ENCODE results near the gene LRRC75A.
"Not testable (repeated sequence)": the region's sequence is repeated elsewhere in the genome, so short reads cannot be mapped to it uniquely, and the experiment has no call there.

LRRC75A gene

GRCh38 chr17:16446338-16446983 is 45.5 kb downstream of the LRRC75A start:
- no peak for DNase-seq (ENCODE audit: insufficient read length, low spot score)
- no peak for TF ChIP-seq POLR2A (IDR thresholded peaks at IDR 0.05; ENCODE audit: low read depth, low read length)

GRCh38 chr17:16444258-16444886 is 47.6 kb downstream of the LRRC75A start:
- FAIRE-seq = no peak
- no peak for TF ChIP-seq POLR2A (IDR thresholded peaks at IDR 0.05; ENCODE audit: low read depth, low read length)
- no peak for DNase-seq (ENCODE audit: insufficient read length, low spot score)

More at GRCh38 chr17:16446338-16446983, 45.5 kb downstream of the LRRC75A start:
- no peak for FAIRE-seq

GRCh38 chr17:16443511-16444257 is 48.3 kb downstream of the LRRC75A start:
- DNase-seq (ENCODE audit: insufficient read length, low spot score) (no peak), FAIRE-seq (no peak)

GRCh38 chr17:16442594-16443510 is 49.1 kb downstream of the LRRC75A start:
- TF ChIP-seq POLR2A (IDR thresholded peaks at IDR 0.05; ENCODE audit: low read depth, low read length) = no peak
- no peak for DNase-seq (ENCODE audit: insufficient read length, low spot score)
- no peak for FAIRE-seq

More at GRCh38 chr17:16443511-16444257, 48.3 kb downstream of the LRRC75A start:
- TF ChIP-seq POLR2A (IDR thresholded peaks at IDR 0.05; ENCODE audit: low read depth, low read length) = no peak

GRCh38 chr17:16442141-16442540 is 49.9 kb downstream of the LRRC75A start:
- DNase-seq (ENCODE audit: insufficient read length, low spot score) = no peak
- TF ChIP-seq POLR2A (IDR thresholded peaks at IDR 0.05; ENCODE audit: low read depth, low read length) = no peak
- no peak for FAIRE-seq

- no peak for FAIRE-seq
- TF ChIP-seq POLR2A (IDR thresholded peaks at IDR 0.05; ENCODE audit: low read depth, low read length) = no peak
- no peak for DNase-seq (ENCODE audit: insufficient read length, low spot score)
Observed at GRCh38 chr17:16440901-16441629, 50.9 kb downstream of the LRRC75A start.

- FAIRE-seq; DNase-seq (ENCODE audit: insufficient read length, low spot score): not testable (repeated sequence)
Observed at GRCh38 chr17:16440354-16440753, 51.6 kb downstream of the LRRC75A start.

GRCh38 chr17:16439811-16440351 is 52.1 kb downstream of the LRRC75A start:
- no peak for DNase-seq (ENCODE audit: insufficient read length, low spot score)
- no peak for FAIRE-seq
- no peak for TF ChIP-seq POLR2A (IDR thresholded peaks at IDR 0.05; ENCODE audit: low read depth, low read length)

- DNase-seq (ENCODE audit: insufficient read length, low spot score) (no peak), FAIRE-seq (no peak)
- no peak for TF ChIP-seq POLR2A (IDR thresholded peaks at IDR 0.05; ENCODE audit: low read depth, low read length)
Observed at GRCh38 chr17:16439303-16439791, 52.6 kb downstream of the LRRC75A start.

GRCh38 chr17:16438557-16439302 is 53.3 kb downstream of the LRRC75A start:
- FAIRE-seq (peak; percentile 65), DNase-seq (ENCODE audit: insufficient read length, low spot score) (peak; percentile 97)
- TF ChIP-seq POLR2A (IDR thresholded peaks at IDR 0.05; ENCODE audit: low read depth, low read length) = peak; percentile 89

GRCh38 chr17:16438173-16438556 is 53.8 kb downstream of the LRRC75A start:
- no peak for TF ChIP-seq POLR2A (IDR thresholded peaks at IDR 0.05; ENCODE audit: low read depth, low read length)

GRCh38 chr17:16437083-16437482 is 54.9 kb downstream of the LRRC75A start:
- DNase-seq (ENCODE audit: insufficient read length, low spot score) (no peak), FAIRE-seq (no peak)

More at GRCh38 chr17:16438173-16438556, 53.8 kb downstream of the LRRC75A start:
- FAIRE-seq (no peak), DNase-seq (ENCODE audit: insufficient read length, low spot score) (no peak)

More at GRCh38 chr17:16437083-16437482, 54.9 kb downstream of the LRRC75A start:
- no peak for TF ChIP-seq POLR2A (IDR thresholded peaks at IDR 0.05; ENCODE audit: low read depth, low read length)

All from H54 (cell line).